Left lobe of liver (tissue), 2 donors: ENCODE results near the gene NHERF1. TPM values are rescaled to one million over a fixed set of nuclear protein-coding genes. Genes with fewer than 3 reads are reported as not detected.
A peak's percentile ranks its signal among the peaks of the same experiment; 100 is the strongest.

ENCODE experiments used
- ATAC-seq: fragments of 200-7000 bp; cut with Tn5 transposase; one replicate; pipeline ENCODE4 v1.9.1; 2020; ENCODE audit warnings: mild to moderate bottlenecking, moderate library complexity
- DNase-seq: peaks from one replicate; pipeline ENCODE4 v3.0.0-alpha.2; 2020; ENCODE audit warnings: low spot score
- total RNA-seq: library from RNA; stranded (reverse); gene quantifications from one replicate; pipeline ENCODE4 v1.2.1, GENCODE V29; 2021
- donor health status: DM: no; HTN: no; CAD: no; lungs with moderate emphysema.
- donor health status: DM: no; HTN: yes; CAD: no.

The NHERF1 gene
- 156 TPM for total RNA-seq

GRCh38 chr17:74748529-74749278 is at the start of gene NHERF1:
Gene NHERF1 (plus strand): TSS chr17:74748628. CDS start chr17:74748847, 219 bp downstream.
- ATAC-seq = peak; percentile 73

DNA sequence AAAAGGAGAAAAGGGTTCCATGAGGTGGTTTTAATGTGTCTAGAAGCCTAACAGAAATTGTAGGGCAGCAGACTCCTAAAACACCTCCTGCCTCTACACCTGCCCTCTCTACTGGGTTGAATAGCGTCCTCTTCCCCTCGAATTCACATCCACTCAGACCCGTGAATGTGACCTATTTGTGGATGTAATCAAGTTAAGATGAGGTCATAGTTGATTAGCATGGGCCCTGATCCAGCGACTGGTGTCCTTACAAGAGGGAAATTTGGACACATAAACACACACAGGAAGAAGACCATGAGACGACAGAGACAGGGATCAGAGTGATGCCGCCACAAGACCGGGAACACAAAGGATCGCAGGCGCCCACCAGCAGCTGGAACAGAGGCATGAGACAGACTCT is 49.2 kb upstream of the NHERF1 start:
- ATAC-seq (no peak), DNase-seq (no peak)

More at GRCh38 chr17:74748529-74749278, at the start of gene NHERF1:
- DNase-seq = peak; percentile 97

DNA sequence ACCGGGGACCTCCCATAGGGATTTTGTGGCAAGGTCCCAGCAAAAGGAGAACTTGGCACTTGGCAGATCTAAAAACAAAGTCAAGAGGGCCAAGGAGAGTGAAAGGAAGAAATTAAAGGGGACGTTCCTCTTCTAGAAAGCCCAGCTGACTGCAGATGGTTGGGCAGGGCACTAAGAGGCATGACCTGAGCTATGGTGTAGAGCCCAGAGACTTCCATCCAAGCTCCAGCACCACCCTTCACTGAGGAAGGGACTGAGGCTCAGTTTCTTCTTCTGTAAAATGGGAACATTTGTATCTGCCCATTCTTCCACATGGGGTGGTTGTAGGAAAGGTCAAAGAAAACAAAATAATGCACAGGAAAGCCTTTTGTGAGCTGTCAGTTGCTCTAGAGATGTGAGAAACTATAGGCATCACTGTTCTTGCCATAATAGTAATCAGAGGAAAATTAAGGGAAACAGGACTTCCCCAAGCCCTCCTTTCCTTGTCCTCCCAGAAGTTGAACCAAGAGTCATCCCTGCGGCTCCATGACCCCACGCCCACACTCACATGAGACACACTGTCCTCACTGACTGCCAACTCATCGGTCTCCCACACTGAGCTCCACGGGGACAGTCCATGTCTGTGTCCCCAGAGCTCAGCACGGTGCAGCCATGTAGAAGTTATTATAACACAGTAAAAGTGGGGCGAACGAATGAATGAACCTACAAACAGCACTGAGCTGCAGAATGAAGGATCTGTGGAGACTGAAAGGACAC is 46.1 kb upstream of the NHERF1 start:
- ATAC-seq (no peak), DNase-seq (no peak)

DNA sequence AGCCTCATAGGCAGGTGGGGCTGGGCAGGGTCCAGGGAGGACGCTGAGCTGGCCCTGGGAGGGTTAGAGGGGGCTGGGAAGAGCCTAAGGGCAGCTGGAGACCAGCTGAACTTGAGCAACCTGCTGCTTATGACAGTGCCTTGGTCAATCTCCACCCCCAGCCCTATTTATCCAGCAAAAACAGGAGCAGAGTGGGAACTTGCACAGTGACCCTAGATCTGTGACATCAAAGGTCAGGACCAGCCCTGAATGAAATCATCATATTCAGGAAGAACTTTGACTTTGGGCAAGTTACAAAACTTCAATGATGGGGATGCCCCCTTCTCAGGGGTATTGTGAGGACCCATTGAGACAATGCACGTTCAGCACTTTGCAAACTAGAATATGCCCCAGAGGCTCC is 45.1 kb upstream of the NHERF1 start:
- ATAC-seq = no peak
- DNase-seq = no peak

DNA sequence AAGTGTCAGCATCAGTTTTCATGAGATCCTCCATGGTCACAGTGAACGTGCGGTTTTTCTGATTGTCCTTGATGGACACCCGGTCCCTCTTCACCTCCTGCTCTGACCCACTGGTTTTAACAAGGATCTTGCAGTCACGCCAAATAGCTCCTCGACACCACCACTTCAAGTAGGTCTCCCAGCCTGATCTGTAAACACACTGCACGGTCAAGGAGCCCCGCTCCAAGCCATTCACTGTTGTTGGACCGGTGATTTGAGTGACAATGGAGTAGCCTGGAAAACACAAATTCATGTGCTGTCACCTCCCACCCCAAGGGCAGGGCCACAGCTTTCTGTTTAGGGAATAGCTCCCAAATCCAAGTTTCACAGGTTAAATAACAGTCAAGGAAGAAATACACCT is 43.9 kb upstream of the NHERF1 start:
- DNase-seq = no peak
- no peak for ATAC-seq

GRCh38 chr17:74711058-74711824 is 37.2 kb upstream of the NHERF1 start:
- no peak for ATAC-seq
- no peak for DNase-seq

DNA sequence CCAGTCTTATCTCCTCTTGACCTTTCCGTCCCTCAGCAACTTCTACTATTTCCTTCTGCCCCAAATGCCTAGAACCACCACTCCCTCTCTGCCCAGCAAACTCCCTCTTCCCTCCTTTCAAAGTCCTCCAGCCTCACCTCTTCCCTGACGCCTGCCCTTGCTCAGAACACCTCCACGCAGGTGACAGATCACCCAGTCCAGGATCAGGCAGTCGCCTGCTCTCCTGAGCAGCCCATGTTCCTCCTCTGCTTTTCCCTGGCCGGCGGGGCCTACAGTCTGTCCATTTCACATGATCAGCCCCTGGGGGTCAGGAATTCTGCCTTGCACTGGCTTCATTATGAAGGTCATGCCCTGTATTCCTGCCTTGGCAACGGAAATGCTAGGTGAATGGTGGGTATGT is 36.1 kb upstream of the NHERF1 start:
- DNase-seq (no peak), ATAC-seq (no peak)

DNA sequence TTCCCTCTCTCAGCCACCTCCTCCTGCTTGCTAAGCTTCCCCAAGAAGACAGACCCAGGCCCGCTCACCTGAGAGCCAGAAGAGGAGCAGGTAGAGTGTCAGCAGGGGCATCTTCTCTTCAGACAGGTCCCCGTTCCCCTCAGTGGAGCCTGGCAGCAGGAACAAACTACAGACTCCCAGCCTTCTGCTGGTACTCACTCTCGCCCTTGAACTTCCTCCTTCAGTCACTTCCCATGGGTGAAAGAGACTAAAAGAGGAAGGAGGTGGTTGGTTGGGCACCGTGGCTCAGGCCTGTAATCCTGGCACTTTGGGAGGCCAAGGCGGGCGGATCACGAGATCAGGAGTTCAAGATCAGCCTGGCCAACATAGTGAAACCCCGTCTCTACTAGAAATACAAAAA is 35.7 kb upstream of the NHERF1 start, which contains the start of gene CD300LF:
Gene CD300LF, minus strand, starts transcription at position 168 of the 400 bp plus-strand sequence. Its CDS starts 57 bp downstream, at position 111.
- peak; percentile 56 for ATAC-seq
- no peak for DNase-seq

DNA sequence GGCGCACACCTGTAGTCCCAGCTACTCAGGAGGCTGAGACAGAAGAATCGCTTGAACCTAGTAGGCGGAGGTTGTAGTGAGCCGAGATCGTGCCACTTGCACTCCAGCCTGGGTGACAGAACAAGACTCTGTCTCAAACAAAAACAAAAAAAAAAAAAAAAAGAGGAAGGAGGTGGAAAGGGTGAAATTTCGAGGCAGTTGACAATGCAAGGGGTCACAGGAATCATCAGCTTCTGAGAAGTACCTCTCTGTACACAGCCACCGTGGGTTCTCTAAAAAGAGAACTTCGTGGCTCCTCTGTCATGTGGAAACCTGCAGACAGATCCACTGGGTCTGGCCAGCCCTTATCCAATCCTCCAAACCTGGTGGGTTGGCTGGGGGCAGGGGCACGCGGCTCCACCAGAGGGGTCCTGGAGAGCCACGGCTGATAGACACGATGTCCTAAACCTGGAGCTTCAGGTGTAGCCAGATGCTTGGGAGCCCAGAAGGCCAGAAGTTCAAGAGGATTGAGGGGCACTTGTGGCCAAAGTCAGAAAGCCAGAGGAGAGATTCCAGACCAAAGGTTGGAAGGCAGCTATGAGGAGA is 35.2 kb upstream of the NHERF1 start:
- ATAC-seq = no peak
- DNase-seq = no peak

DNA sequence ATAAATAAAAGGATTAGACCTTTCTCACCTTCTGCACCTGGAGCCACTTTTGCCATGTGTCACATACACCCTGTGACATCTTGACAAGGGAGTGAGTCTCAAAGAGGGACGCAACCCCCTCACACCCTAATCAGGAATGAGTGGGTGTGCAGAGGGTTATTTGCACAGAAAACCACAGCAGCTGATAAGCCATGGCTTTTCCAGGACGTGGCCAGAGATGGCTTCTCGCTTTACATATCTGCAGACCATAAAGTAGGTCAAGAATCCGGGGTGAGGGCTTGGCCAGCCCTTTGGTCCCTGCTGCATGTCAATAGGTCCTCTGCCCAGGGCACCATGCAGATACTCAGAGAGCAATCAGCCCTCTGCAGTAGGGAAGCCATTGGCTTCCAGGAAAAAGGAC is 33.3 kb upstream of the NHERF1 start:
- ATAC-seq = no peak
- no peak for DNase-seq

- ATAC-seq (no peak), DNase-seq (no peak)
Observed at GRCh38 chr17:74720506-74720905, 27.9 kb upstream of the NHERF1 start.

- ATAC-seq = no peak
Observed at GRCh38 chr17:74722782-74723181, 25.6 kb upstream of the NHERF1 start.

GRCh38 chr17:74723891-74724290 is 24.5 kb upstream of the NHERF1 start:
- no peak for ATAC-seq
- DNase-seq = no peak

More at GRCh38 chr17:74722782-74723181, 25.6 kb upstream of the NHERF1 start:
- DNase-seq = no peak

DNA sequence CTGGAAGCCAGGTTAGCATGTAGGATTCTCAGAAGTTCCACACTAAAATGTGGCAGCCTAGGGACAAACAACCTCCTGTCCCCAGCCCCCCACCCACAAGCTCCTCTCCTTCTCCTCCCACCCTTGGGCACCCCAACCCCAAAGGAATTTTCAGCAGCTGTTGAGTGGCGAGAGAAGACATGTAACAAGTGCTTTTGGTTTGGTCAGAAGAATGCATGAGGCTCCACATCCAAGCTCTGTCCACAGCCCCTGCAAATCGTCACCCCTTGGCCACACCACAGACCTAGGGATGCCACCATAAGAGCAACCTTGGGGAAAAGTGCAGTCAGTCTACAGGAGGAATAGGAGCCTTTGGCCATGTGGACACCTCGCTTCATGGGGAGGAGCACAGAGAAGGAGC is 23.3 kb upstream of the NHERF1 start:
- no peak for ATAC-seq
- no peak for DNase-seq

DNA sequence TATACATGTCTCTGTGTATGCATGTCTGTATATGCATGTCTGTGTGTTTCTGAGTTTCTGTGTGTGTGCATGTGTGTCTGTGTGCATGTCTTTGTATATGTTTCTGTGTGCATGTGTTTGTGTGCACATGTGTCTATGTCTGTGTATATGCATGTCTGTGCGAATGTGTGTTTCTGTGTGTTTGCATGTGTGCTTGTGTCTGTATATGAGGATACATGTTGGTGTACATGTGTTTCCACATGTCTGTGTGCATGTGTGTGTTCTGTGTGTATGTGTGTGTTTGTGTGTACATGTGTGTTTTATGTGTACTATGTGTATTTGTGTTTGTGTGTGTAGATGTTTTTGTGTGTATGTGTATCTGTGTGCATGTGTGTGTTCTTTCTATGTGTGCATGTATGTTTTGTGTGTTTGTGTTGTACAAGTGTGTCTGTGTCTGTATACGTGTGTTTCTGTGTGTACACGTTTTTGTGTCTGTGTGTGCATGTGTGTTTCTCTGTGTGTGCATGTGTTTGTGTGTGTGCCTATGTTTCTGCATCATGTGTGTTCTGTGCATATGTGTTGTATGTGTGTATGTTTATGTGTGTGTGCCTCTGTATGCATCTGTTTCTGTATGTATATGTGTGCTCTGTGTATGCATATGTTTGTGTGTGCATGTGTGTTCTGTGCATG is 20.3 kb upstream of the NHERF1 start:
- DNase-seq (no peak), ATAC-seq (no peak)

- ATAC-seq = no peak
Observed at GRCh38 chr17:74728702-74729075, 19.7 kb upstream of the NHERF1 start.

GRCh38 chr17:74729368-74729767 is 19.1 kb upstream of the NHERF1 start:
- no peak for ATAC-seq

More at GRCh38 chr17:74728702-74729075, 19.7 kb upstream of the NHERF1 start:
- no peak for DNase-seq

DNA sequence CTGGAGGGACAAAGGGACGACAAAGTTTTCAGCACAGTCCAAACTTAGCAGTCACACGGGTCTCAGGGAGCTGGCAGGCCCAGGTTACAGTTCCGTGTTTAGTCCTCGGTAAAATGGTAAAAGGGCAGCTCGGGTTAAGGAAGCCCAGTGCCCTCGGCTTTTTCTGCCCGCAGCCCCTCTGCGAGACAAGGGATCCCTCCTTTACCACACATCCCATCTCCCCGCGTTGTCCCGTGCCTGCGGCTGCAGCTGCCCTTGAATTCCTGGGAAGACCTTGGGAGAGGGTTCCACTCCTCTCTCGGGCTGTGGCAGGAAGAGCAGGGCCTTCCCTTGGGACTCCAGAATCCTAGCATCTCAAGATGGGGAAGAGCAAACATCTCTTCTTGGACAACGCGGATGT is 18.6 kb upstream of the NHERF1 start:
- ATAC-seq (no peak), DNase-seq (no peak)

More at GRCh38 chr17:74729368-74729767, 19.1 kb upstream of the NHERF1 start:
- DNase-seq = no peak

GRCh38 chr17:74730491-74731346 is 17.7 kb upstream of the NHERF1 start:
- ATAC-seq (no peak), DNase-seq (no peak)

DNA sequence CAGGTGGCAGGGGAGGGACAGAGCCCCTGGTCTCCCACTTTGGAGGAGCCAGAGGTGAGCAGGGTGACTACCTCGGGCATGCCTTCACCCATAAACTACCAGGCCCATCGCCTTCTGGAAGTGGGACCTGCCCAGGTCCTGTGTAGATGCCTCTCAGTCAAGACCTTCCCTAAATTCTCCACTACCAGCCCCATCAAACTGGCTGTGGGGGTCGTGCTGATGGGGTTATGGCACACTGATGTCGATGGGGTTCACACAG is 17.2 kb upstream of the NHERF1 start:
- ATAC-seq (no peak), DNase-seq (no peak)
